ENCODE results near the gene CACNA2D3.

CACNA2D3 gene

DNA sequence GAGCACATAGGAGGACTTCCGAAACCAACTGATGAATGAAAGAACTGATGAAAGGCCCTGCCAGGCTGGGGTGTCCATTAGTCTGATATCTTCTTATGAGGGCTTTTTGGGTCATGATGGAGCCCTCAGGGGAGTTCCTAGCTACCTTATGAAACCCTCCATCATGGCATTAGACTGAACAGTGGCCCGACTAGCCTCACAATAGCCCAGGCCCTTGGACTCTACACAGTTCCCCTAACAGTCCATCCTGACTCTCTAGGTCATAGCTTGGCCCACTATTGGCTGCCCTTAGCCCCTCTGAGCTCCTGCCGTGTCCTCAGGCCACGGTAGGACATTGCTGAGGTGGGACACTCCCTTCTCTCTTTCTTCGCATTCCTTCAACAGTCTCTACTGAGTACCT, 365.9 kb downstream of the CACNA2D3 start:
- no peak for DNase-seq

DNA sequence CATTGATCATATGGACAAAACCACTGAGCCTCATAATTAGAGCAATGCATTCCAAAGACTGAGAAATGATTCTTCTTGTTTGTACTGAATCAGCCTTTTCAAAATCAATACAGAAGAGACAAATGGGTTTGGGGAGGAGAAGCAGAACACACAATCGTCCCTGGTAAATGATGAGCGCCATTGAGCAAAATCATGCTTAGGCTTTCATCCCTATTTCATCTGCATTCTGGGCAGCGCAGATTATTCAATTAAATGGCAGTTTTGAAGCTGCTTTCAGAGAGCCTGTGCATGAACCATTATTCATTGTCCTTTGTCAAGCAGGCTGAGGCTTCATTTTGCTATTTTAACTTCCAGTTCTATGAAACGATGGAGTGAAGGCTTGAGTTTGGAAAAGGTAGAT, 371.9 kb downstream of the CACNA2D3 start:
- no peak for DNase-seq

DNA sequence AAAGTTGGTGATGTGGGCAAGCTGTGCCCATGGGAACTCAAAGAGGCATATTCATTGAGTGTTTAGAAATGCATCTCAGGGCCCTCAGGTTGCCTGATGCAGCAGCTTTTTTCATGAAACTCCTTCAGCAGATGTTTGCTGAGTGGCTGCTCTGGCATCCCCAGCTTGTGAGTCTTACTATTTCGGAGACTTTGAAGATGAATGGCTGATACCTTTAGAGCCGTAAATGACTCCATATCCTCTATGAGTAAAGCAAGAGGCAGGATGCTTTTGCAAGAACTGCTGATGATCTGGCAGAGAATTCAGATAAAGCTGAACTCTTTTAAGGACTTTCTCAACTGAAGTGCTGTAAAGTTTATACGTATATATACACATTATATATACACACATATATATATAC, 384.3 kb downstream of the CACNA2D3 start:
- no peak for DNase-seq

DNA sequence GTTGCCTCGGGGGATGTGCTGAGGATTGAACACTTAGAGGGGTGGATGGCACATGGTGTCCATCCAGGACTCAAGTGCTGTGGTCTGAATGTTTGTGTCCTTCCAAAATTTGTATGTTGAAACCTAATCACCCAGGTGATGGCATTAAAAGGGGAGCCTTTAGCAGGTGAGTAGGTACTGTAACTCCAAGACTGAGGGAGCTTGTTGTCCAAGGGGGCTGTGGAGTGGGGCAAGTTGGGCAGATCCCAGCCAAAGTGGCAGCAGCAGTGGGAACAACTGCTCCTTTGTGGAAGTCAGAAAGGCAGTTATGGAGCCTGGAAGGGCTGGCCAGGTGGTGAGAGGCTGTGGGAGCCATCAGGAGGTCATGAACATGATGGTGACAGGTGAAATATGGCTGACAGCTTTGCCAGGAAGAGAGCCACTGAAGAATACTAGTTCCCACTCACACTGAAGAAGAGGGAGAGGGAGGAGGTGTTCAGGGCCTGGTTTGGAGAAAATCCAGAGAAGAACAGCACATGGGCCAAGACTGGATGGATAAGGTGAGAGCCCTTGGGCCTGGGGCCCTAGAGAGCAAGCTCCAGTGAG, 385.6 kb downstream of the CACNA2D3 start:
- no peak for DNase-seq

DNA sequence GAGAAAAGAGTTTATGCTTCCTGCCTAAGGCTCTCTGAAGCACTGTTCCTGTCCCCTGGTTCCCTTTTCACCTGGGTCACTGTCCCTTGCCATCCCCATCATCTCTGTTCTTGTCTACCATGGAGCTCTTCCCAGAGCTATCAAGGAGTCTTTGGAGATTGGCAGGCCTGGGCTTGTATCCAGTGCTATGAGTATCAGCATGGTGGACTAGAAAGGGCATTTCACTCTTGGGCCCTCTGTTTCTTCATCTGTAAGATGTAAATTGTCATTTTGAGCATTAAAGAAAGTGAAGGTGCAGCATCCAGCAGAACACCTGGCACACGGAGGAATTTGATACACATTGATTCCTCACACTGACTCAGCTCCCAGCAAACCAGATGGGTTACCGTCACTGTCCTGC, 388.2 kb downstream of the CACNA2D3 start:
- DNase-seq: no peak

DNA sequence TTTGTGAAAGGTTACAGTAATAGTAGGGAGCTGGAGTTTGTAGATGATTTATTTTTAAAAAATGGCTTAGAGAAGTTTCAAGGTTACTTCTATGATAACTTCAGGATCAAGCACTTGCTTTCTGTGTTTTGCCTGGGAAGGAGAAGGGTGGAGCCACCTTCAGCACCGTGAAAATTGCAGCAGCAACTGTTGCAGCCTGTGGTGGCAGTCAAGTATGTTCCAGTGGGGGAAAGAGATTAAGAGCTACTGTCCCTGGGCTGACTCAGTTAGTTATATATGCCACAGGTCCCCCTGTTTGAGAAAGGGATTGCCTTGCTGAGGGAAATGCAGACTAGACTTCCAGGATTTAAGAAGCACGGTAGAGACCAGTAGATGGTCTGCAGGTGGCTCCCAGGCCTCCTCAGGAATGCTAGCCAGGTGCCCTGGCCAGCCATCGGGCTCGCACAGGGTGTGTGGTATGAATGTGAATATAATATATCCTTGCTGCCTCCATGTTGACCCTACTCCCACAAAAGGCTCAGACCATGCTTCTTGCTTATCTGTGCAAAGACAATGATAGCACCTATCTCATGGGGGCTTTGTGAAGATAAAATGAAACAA, 389.5 kb downstream of the CACNA2D3 start:
- no peak for DNase-seq

DNA sequence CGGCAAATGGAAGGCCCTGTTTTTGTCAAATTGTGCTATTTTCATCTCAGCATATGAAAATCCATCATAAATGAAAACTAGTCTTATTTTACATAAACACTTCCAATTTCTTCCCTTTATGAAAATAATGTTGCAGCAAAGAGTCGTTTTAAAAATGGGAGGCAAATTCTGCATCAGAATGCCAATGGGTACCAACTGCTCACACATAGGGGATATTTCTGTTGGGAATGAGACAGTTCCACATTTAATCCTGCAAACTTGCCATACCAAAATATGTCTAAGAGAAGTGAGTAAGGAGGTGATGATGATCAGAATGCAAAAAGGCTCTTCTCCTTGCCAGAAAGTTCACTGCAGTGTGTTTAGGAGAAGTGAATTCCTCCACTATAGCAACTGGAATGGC, 391.7 kb downstream of the CACNA2D3 start:
- DNase-seq: no peak

DNA sequence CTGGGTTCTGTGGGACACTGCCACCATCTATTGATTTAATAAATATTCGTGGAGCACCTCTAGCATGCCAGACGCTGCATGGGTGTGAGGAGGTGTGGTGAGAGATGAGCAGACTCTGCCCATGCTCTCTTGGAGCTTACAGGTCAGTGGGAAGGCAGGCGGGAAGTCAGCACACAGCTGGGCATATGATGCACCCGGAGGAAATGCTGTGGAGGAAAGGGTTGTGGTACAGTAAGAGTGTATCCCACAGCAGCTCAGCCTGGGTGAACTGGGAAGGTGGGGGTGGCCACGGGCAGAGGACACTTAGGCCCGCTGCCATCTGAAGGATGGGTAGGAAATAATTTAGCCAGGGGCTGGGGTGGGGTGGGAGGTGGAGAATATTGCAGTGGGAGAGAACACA, 392.1 kb downstream of the CACNA2D3 start:
- DNase-seq: no peak

DNA sequence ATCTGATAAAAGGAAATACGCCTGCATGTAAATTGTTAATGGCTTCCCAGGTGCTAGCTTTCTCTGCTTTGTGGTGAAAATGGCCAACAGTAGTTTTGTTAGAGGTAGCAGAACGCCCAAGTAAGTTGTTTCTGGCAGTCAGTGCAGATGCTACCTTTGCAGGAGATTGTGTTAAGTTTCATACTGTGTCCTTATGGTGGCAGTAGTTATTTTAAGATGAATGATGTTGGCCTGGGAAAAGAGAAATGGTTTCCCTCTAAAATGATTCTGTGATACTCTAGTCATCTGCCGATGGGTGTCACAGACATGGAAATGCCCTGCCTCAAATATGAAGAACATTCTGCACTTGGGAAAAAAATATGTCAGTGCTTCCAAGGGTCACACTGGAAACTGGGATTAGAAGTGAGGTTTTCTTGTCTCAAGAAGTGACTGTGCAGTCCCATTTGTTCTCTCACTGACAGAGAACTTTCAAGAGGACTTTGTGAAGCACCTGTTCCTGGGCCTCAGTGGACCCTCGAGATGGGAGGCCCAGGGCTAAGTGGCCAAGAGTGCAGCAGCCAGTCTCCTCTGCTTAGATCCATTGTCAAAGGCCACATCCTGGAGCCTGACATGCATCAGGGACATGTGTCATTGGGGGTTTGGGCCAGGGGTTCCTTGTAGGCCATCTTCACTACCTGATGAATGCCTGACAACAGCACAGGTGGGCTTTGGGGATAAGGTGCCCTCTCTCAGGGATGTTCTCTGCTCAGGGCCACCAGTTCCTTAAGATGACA, 393.3 kb downstream of the CACNA2D3 start:
- no peak for DNase-seq

DNA sequence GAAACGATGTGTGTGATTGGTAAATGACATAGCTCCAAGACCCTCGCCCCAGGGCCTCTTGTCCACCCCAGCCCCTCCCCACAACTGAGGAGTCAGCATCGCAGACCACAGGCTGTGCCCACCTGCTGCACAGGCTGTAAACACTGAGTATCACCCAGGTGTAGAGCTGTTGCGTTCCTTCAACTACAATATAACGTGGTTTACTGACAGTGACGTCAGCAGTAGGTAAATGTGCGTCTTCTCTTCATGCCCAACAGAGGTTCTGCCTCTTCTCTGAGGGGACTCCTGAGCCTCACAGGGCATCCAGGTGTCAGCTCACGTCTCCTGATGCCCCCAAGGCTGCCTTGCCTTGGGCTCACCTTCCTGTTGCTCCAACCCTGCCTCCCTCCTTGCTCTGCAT, 395.1 kb downstream of the CACNA2D3 start:
- DNase-seq: no peak

DNA sequence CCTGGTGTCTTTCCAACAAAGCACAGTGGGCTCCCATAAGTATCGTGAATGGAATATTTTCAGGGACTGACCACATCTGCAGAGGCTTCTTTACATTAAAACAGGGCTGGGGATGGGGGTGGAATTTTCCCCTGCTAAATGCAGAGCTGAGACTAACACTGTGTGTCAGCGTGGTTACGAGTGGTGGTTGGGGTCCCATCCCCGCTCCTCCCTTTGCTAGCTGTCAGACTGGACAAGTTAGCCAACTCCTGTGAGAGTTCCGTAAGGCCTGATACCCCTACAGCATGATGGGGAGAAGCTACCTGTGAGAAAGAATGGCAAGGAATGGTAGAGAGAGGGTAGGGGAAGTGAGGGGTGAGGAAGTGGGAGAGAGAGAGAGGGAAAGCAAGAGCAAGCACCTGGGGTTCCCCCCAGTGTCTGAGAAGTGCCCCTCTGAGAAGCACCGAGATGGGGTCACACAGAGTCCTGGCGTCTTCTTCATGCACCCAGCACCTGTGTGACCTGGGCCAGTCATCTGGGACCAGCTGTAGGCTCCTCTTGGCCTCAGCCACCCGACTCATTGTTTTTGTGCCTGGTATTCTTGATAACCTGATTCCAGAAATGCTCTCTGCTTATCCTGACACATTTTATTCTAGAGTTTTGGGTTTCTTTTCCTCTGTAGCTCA, 395.8 kb downstream of the CACNA2D3 start:
- DNase-seq: no peak

DNA sequence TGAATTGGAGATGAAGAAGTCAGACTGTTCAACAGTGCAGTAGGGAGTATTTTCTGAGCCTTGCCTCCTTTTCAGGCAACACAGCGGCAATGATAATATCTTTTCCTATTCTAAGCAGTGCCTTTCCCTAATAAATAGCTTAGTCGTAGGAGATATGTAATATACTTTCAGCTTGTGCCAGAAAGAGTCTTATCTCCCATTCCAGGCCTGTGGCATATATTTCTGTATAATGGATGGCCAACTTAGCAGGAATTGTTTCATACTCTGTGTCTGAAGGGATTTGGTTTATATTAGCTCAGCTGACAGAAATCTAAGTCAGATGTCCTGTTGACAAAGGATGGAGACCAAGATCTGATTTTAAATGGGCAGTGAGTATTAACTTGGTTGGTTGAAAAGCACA, 397.1 kb downstream of the CACNA2D3 start:
- DNase-seq: no peak

DNA sequence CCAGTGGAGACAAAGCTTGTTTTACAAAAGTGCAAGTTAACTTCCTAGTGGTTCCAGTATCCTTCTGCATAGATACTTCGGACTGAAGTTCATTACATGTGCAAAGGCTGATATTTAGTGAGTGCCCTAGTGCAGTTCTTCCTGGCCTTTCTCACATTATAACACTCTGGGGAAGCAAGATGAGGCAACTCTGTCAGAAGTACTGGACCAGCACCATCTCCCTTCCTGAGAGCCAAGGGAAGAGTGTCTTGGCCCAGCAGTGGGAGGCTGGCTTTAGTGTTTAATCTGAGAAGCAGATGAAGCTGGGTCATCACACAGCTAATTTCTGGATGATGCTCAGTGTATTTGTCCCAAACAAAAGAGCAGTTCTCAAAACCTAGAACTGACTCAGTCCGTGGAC, 397.7 kb downstream of the CACNA2D3 start:
- DNase-seq: no peak

DNA sequence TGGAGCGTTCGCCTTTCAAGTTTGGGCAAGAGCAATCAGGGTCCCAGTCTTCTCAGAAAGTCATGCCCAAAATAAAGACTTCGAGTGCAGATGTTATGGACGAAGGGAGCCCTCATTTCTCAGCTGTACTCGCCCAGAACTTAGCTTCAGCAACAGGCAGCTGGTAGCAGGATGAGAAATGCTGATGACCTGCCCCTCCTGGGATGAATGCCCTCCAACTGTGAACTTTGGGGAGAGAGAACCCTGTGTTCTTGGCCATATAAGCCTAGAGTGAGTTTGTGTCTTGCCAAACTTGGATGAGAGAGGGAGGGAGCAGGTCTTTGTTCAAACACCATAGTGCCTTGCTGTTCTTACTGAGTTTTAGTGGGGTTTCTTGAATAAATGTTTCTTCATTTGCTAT, 405.2 kb downstream of the CACNA2D3 start:
- no peak for DNase-seq

DNA sequence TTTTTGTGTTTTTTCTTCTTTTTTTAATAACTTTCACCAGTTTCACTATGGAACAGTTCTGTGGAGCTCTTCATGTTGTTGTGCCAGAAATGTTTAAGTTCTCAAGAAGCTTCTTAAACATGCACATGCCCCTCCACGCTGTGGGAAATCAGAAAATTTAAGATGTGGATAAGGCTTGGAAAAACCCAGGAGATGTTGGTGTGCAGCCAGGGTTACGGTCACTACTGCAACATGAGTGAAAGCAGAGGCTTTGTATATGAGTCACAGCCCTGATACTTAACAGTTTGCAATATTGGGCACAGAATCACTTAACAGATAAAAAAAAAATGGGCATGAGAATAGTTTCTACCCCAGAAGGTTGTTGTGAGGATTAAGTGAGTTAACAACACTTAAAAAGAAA, 405.6 kb downstream of the CACNA2D3 start:
- no peak for DNase-seq

DNA sequence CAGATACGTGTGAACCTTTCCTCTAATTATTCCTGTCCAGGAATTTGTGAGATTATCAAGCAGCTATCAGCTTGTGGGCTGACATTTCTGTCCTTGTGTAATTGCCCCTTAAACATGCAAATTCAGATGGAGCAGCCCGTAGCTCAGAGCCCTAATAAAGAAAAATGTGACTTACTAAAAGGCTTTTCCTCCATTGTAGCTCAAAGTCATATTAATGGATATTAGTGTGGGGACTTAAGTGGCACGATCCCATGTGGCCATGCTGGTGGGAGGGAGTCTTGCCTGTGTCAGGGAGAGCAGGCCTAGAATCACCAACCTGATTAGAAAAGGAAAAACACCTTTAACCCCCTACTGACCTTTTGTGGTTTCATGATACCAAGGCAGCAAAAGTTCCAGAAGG, 406.3 kb downstream of the CACNA2D3 start:
- no peak for DNase-seq

DNA sequence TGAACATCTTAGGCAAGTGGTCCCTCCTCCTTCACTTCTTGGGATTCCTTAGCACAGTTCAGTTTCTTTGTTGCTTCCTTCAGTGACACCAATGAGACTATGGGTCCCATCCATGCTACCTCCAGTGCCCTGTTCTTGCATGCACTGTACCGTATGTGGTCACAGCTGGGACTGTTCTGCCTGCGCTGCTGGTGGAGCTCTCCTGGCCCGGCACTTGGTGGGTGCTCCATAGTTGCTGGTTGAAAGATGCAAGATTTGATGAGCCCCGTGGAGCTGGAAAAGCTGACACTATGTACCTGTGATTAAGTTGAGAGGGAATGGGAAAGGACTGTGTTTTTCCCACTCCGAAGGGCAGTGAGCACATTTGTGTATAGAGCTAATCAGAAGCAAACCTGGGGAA, 407.7 kb downstream of the CACNA2D3 start:
- DNase-seq: no peak

DNA sequence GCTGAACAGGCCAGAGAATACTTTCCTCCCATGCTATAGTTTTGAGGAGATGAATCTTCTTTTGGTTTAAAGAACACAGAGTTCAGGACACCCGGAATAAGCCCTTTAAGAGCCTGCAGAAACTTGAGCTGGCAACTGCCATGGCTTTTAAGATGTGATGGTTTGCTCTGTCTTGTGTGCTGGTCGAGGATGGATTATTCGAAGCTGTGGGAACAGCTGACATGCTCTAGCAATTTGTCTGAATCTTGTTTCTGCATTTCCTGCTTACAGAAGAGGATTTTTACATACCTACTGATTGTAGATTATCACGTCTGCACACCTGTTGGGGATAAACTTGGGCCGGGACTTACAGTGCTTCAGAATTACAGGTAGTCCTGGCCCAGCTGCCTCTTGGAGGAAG, 408.6 kb downstream of the CACNA2D3 start:
- DNase-seq: no peak

DNA sequence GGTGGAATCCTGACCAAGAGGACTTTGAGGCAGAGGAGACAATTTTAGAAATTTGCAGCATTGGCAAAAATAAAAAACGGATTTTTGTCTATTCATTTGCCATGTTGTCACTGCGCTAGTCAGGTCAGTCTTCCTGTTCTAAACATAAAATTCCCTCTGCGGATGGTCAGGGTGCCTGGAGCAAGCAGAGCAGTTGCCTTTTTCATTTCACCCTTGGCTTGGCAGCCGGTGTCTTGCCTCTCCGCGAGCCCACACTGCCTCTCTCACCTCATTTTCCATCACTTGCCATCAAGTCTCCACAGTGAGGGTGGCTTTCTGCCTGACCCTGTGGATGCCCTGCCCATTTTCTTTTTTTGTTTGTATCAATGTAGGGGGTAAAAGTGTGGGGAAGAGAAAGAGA, 409.4 kb downstream of the CACNA2D3 start:
- DNase-seq: no peak

DNA sequence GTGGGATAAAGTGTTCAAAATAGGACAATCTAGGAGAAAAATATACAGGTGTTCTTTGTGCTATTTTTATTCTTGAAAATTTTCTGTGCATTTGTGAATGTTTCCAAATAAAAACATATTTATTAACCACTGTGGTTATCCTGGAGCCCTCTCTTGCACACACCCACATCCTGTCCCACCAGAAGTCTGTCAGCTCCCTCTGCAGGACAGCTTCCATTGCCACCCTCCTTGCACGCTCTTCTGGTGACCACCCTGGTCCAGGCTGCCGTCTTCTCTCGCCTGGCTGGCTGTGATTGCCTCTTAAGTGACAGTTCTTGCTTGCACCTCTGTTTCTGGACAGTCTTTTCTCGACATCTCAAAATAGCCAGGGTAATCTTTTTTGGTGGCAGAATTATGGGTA, 411.5 kb downstream of the CACNA2D3 start:
- DNase-seq: no peak

DNA sequence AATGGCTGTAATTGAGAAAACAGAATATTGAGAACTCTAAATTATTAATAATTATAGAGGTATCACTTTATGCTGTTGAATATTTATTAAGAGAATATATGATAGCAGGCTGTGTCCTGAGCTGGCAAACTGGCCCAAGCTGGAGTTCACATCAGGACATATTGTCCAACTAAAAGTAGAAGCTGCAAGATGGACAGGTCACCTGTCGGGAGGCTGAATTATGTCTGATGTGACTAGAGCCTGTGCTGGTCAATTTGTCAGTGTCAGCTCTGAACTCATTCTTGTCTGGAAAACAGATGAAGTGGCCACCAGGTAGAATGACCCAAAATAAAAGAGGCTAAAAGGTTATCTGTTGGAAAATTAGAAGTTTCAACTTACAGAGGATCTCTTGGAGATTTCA, 413.3 kb downstream of the CACNA2D3 start:
- DNase-seq: no peak

DNA sequence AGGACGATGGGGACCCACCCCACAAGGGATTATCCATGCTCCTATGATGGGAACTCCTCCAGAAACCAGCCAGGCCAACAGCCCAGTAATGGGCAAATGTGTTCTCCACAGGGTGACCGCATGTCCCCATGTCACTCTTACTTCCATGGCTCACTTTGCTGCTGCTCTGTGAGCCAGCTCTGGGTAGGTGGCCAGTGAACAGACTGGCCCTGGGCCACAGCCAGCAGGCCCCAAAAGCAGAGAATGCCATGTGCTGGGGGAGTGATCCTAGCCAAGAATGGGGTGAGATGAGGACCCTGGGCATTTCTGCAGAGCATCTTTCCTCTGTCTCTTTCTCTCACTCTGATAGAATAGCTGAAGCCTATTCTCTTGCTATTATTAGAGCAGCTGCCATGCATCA, 414.1 kb downstream of the CACNA2D3 start:
- no peak for DNase-seq

DNA sequence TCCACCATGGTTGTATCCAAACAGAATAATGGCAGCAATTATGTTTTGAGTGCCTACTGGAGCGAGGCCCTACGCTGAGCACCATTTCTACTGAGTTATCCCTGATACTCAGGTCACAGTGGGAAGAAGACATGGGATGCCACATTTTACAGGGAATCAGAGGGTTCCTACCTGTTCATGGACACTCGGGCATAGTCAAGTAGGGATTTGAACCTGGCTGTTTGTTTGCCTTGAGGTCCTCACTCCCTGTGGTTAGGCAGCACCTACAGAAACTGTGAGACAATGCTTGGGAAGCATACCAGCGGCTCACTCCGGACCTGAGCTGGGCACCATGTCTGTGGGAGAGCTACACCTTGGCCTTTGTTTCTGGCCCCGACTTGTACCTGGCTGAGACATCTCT, 415.2 kb downstream of the CACNA2D3 start:
- no peak for DNase-seq

DNA sequence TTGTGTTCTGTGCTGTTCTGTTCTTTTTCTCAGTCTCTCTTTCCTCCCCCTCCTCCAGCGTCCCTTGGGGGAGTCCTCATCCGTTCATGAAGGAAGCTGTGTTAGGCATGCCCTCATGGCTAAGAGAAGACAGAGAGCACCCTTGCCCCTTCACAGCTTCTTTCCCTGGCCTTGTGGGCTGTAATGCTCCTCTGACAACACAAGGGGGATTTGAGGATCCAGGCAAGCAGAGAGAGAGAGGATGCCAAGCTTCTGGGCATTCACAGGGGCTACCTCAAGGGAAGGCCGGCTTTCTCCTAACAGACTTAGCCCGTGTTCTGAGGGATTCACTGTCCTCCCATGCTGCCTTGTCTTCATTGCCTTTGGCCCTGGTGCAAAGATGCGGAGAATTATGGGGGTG, 416.0 kb downstream of the CACNA2D3 start:
- DNase-seq: no peak

Measured in CD4-positive, alpha-beta T cell treated with Interleukin-10 for 1 hour (primary cell).